HG03196 (cell line): ENCODE results near the gene DPM3.
"Not testable (repeated sequence)": the region's sequence is repeated elsewhere in the genome, so short reads cannot be mapped to it uniquely, and the experiment has no call there.

Source experiments
- ATAC-seq: cut with Tn5 transposase; IDR thresholded peaks from one replicate; pipeline ENCODE4 v1.9.1; 2021; ENCODE audit not compliant: unreplicated experiment

Gene DPM3

GRCh38 chr1:155126556-155127104 is 13.7 kb downstream of the DPM3 start:
- no peak for ATAC-seq

GRCh38 chr1:155125946-155126555 is 14.3 kb downstream of the DPM3 start:
- ATAC-seq: no peak

GRCh38 chr1:155125511-155125945 is 14.8 kb downstream of the DPM3 start:
- no peak for ATAC-seq

GRCh38 chr1:155124503-155125463 is 15.5 kb downstream of the DPM3 start:
- no peak for ATAC-seq

GRCh38 chr1:155123801-155124200 is 16.5 kb downstream of the DPM3 start:
- no peak for ATAC-seq

GRCh38 chr1:155122308-155122707 is 18.0 kb downstream of the DPM3 start:
- no peak for ATAC-seq

GRCh38 chr1:155121249-155121648 is 19.1 kb downstream of the DPM3 start:
- no peak for ATAC-seq

- ATAC-seq: no peak
Measured at GRCh38 chr1:155120253-155120652, 20.1 kb downstream of the DPM3 start.

GRCh38 chr1:155118090-155118489 is 22.2 kb downstream of the DPM3 start:
- ATAC-seq: not testable (repeated sequence)

- ATAC-seq: no peak
Measured at GRCh38 chr1:155117610-155118009, 22.7 kb downstream of the DPM3 start.

GRCh38 chr1:155116113-155116764 is 24.1 kb downstream of the DPM3 start:
- ATAC-seq: no peak

- no peak for ATAC-seq
Measured at GRCh38 chr1:155113450-155113980, 26.8 kb downstream of the DPM3 start.

GRCh38 chr1:155110826-155111225 is 29.5 kb downstream of the DPM3 start:
- no peak for ATAC-seq

GRCh38 chr1:155110381-155110780 is 29.9 kb downstream of the DPM3 start:
- ATAC-seq: no peak

GRCh38 chr1:155108296-155108695 is 32.0 kb downstream of the DPM3 start:
- no peak for ATAC-seq

- ATAC-seq: no peak
Measured at GRCh38 chr1:155107309-155108264, 32.7 kb downstream of the DPM3 start.

GRCh38 chr1:155106862-155107261 is 33.5 kb downstream of the DPM3 start:
- no peak for ATAC-seq

- ATAC-seq: no peak
Measured at GRCh38 chr1:155105604-155106011, 34.7 kb downstream of the DPM3 start.

GRCh38 chr1:155104605-155105534 is 35.5 kb downstream of the DPM3 start:
- ATAC-seq: no peak
